H9 (cell line): ENCODE data around the gene CEP164. TPM values are rescaled to one million over a fixed set of nuclear protein-coding genes. Genes with fewer than 3 reads are reported as not detected.

Source experiments
- DNase-seq: peaks from one replicate; pipeline ENCODE4 v3.0.0-alpha.2; 2017
- H2AFZ ChIP-seq: one replicate; pipeline ENCODE4 v1.6.1; 2013; ENCODE audit warnings: mild to moderate bottlenecking, low read length, control low read depth, moderate library complexity
- H2AK5ac ChIP-seq: 2 replicates; pipeline ENCODE4 v1.6.1; 2013; ENCODE audit warnings: low read length, control low read depth, mixed read lengths; ENCODE audit not compliant: insufficient read length
- H2BK120ac ChIP-seq: one replicate; pipeline ENCODE4 v1.6.1; 2013; ENCODE audit warnings: low read depth, mild to moderate bottlenecking, low read length, control low read depth, inconsistent platforms; ENCODE audit not compliant: poor library complexity, severe bottlenecking
- H2BK12ac ChIP-seq: 2 replicates; pipeline ENCODE4 v1.6.1; 2013; ENCODE audit warnings: low read length, control low read depth, mixed read lengths, low read depth; ENCODE audit not compliant: insufficient read length
- H2BK15ac ChIP-seq: 2 replicates; pipeline ENCODE4 v1.6.1; 2013; ENCODE audit warnings: low read depth, low read length, control low read depth
- H2BK20ac ChIP-seq: one replicate; pipeline ENCODE4 v1.6.1; 2013; ENCODE audit warnings: low read depth, mild to moderate bottlenecking, low read length, control low read depth, inconsistent platforms; ENCODE audit not compliant: poor library complexity, severe bottlenecking
- H2BK5ac ChIP-seq: 2 replicates; pipeline ENCODE4 v1.6.1; 2013; ENCODE audit warnings: low read length, control low read depth, mixed read lengths; ENCODE audit not compliant: insufficient read length
- H3K14ac ChIP-seq: 2 replicates; pipeline ENCODE4 v1.6.1; 2013; ENCODE audit warnings: low read length, control low read depth; ENCODE audit not compliant: insufficient read depth
- H3K18ac ChIP-seq: 2 replicates; pipeline ENCODE4 v1.6.1; 2013; ENCODE audit warnings: low read depth, mild to moderate bottlenecking, mixed read lengths, low read length, control low read depth; ENCODE audit not compliant: insufficient read length
- H3K23ac ChIP-seq: 2 replicates; pipeline ENCODE4 v1.6.1; 2013; ENCODE audit warnings: low read length, control low read depth, mixed read lengths, low read depth; ENCODE audit not compliant: insufficient read length
- H3K23me2 ChIP-seq: 2 replicates; pipeline ENCODE4 v1.6.1; 2013; ENCODE audit warnings: low read depth, mild to moderate bottlenecking, mixed read lengths, low read length, control low read depth; ENCODE audit not compliant: insufficient read length, poor library complexity, severe bottlenecking
- H3K27ac ChIP-seq: 2 replicates; pipeline ENCODE4 v1.5.1; 2013; ENCODE audit warnings: low read length, control low read depth, mixed read lengths, low read depth; ENCODE audit not compliant: insufficient read length
- H3K27me3 ChIP-seq: 2 replicates; pipeline ENCODE4 v1.6.1; 2013; ENCODE audit warnings: low read length, control low read depth, inconsistent platforms; ENCODE audit not compliant: insufficient read depth
- H3K4ac ChIP-seq: 2 replicates; pipeline ENCODE4 v1.6.1; 2013; ENCODE audit warnings: low read depth, mild to moderate bottlenecking, control low read depth, inconsistent platforms, low read length, moderate library complexity
- H3K4me1 ChIP-seq: 2 replicates; pipeline ENCODE4 v1.6.1; 2013; ENCODE audit warnings: low read length, control low read depth, inconsistent platforms; ENCODE audit not compliant: insufficient read depth
- H3K4me2 ChIP-seq: 2 replicates; pipeline ENCODE4 v1.6.1; 2013; ENCODE audit warnings: low read length, control low read depth, mixed read lengths; ENCODE audit not compliant: insufficient read length, insufficient read depth
- H3K56ac ChIP-seq: 2 replicates; pipeline ENCODE4 v1.6.1; 2013; ENCODE audit warnings: low read depth, mild to moderate bottlenecking, mixed read lengths, low read length, control low read depth; ENCODE audit not compliant: insufficient read length
- H3K79me1 ChIP-seq: 2 replicates; pipeline ENCODE4 v1.6.1; 2013; ENCODE audit warnings: low read depth, mild to moderate bottlenecking, moderate library complexity, low read length, control low read depth, inconsistent platforms; ENCODE audit not compliant: insufficient read depth, poor library complexity, severe bottlenecking
- H3K79me2 ChIP-seq: 2 replicates; pipeline ENCODE4 v1.6.1; 2013; ENCODE audit warnings: low read length, control low read depth, inconsistent platforms; ENCODE audit not compliant: insufficient read depth
- H3K9ac ChIP-seq: 2 replicates; pipeline ENCODE4 v1.6.1; 2013; ENCODE audit warnings: low read length, control low read depth, mixed read lengths; ENCODE audit not compliant: insufficient read length; ENCODE audit errors: extremely low read depth
- H3K9me3 ChIP-seq: one replicate; pipeline ENCODE4 v1.6.1; 2013; ENCODE audit warnings: low read depth, low read length, inconsistent platforms; ENCODE audit not compliant: control insufficient read depth
- H3T11ph ChIP-seq: one replicate; pipeline ENCODE4 v1.6.1; 2013; ENCODE audit warnings: mild to moderate bottlenecking, low read length, control low read depth, inconsistent platforms
- H4K20me1 ChIP-seq: one replicate; pipeline ENCODE4 v1.6.1; 2013; ENCODE audit not compliant: control insufficient read depth, insufficient read length, insufficient read depth
- H4K5ac ChIP-seq: 2 replicates; pipeline ENCODE4 v1.6.1; 2013; ENCODE audit warnings: low read depth, mild to moderate bottlenecking, mixed read lengths, low read length, control low read depth; ENCODE audit not compliant: insufficient read length
- H4K8ac ChIP-seq: replicated peaks from 2 replicates; pipeline ENCODE4 v1.6.1; 2013; ENCODE audit warnings: low read length, control low read depth, mixed read lengths, low read depth; ENCODE audit not compliant: insufficient read length
- H4K91ac ChIP-seq: 2 replicates; pipeline ENCODE4 v1.6.1; 2013; ENCODE audit warnings: low read depth, mild to moderate bottlenecking, moderate library complexity, mixed read lengths, low read length, control low read depth; ENCODE audit not compliant: insufficient read length
- H3K27ac Mint-ChIP-seq, 3 experiments: 2 replicates in 2 of 3; 3 replicates in 1 of 3; pipeline ENCODE4 v1.8.0; 2020 to 2021; ENCODE audit warnings: mixed read lengths in 3 of 3, mild to moderate bottlenecking in 1 of 3, moderate library complexity in 1 of 3
- H3K27me3 Mint-ChIP-seq: 2 replicates; pipeline ENCODE4 v1.8.0; 2021; ENCODE audit warnings: low read depth, mild to moderate bottlenecking, moderate library complexity, mixed read lengths
- H3K36me3 Mint-ChIP-seq, 3 experiments: 2 replicates in 2 of 3; 3 replicates in 1 of 3; pipeline ENCODE4 v1.8.0; 2020 to 2021; ENCODE audit warnings: low read depth in 3 of 3, mixed read lengths in 3 of 3; ENCODE audit not compliant: insufficient read depth in 1 of 3
- H3K4me1 Mint-ChIP-seq, 2 experiments: 2 replicates each; pipeline ENCODE4 v1.8.0; 2020; ENCODE audit warnings: mixed read lengths in 2 of 2
- H3K4me3 Mint-ChIP-seq, 2 experiments: 2 replicates in 1 of 2; 3 replicates in 1 of 2; pipeline ENCODE4 v1.8.0; 2020 to 2021; ENCODE audit warnings: mild to moderate bottlenecking in 2 of 2, mixed read lengths in 2 of 2, moderate library complexity in 1 of 2
- H3K9me3 Mint-ChIP-seq, 2 experiments: 2 replicates in 1 of 2; 3 replicates in 1 of 2; pipeline ENCODE4 v1.8.0; 2020; ENCODE audit warnings: mild to moderate bottlenecking in 2 of 2, mixed read lengths in 2 of 2, moderate library complexity in 1 of 2
- CTCF ChIP-seq: fragments of 200-600 bp; sonication (generic); conservative IDR thresholded peaks from 3 replicates; pipeline ENCODE4 v1.8.0; 2021; ENCODE audit warnings: antibody characterized with exemption, mild to moderate bottlenecking
- WGBS: extraction: QIAGEN DNeasy Blood & Tissue Kit; methylation state at CpG from one replicate; pipeline ENCODE4 v1.1.7; 2013; ENCODE audit warnings: missing lambda C conversion rate, low lambda C conversion rate, mixed read lengths; ENCODE audit not compliant: insufficient read length; ENCODE audit errors: extremely low coverage; 5-methylcytosine and 5-hydroxymethylcytosine counted together
- total RNA-seq: library from RNA; stranded (reverse); gene quantifications from 2 replicates; pipeline ENCODE4 v1.2.1, GENCODE V29; 2021

Gene CEP164
- total RNA-seq, 1 experiment from 2014 or later = 24.9 TPM

GRCh38 chr11:117458275-117459122, 130.8 kb downstream of the CEP164 start:
- H3K27me3 Mint-ChIP-seq = peaks cover 10% of the 10 kb centered on the region
- no peak overlapping the region for H3K9ac ChIP-seq
- H3K36me3 Mint-ChIP-seq = peaks cover 3 to 14% (median 5%) of the 10 kb centered on the region in 3 experiments; a peak in 4 of 7 replicates
- no peak overlapping the region for H2BK15ac ChIP-seq
- H4K91ac ChIP-seq = no peak overlapping the region
- no CpG with 5 or more reads among the region's 22 CpGs for WGBS
- H3K23me2 ChIP-seq = no peaks in the 10 kb centered on the region
- H2AK5ac ChIP-seq = no peak overlapping the region
- H3K56ac ChIP-seq = no peak overlapping the region
- H3K79me1 ChIP-seq = no peaks in the 10 kb centered on the region
- H3K14ac ChIP-seq = no peak overlapping the region
- no peak for TF ChIP-seq CTCF
- no peaks in the 10 kb centered on the region for H3K4me1 ChIP-seq
- H2BK5ac ChIP-seq = no peak overlapping the region
- H3K9me3 ChIP-seq = peaks cover 4% of the 10 kb centered on the region
- H3K27ac Mint-ChIP-seq = peak overlapping the region in 1 of 3 experiments; percentile 59; a peak in 3 of 7 replicates
- H3K18ac ChIP-seq = no peak overlapping the region
- peaks cover 14% of the 10 kb centered on the region in 2 experiments for H3K9me3 Mint-ChIP-seq
- H3T11ph ChIP-seq = no peak overlapping the region
- peaks cover 2% of the 10 kb centered on the region for H4K20me1 ChIP-seq
- H3K4ac ChIP-seq = no peak overlapping the region
- no peak overlapping the region for H3K27ac ChIP-seq
- H3K4me1 Mint-ChIP-seq = peaks cover 0 to 10% of the 10 kb centered on the region in 2 experiments; a peak in 3 of 4 replicates
- H2AFZ ChIP-seq = no peak overlapping the region
- no peak overlapping the region for H3K23ac ChIP-seq
- no peaks in the 10 kb centered on the region for H3K79me2 ChIP-seq
- no peak overlapping the region for H3K4me2 ChIP-seq
- no peak overlapping the region for H2BK12ac ChIP-seq
- no peak overlapping the region for H3K4me3 Mint-ChIP-seq
- no peak overlapping the region for H2BK20ac ChIP-seq
- H4K5ac ChIP-seq = no peak overlapping the region
- H3K27me3 ChIP-seq = no peaks in the 10 kb centered on the region
- DNase-seq = no peak
- H2BK120ac ChIP-seq = no peak overlapping the region
- H4K8ac ChIP-seq = no peak overlapping the region
